HL-60 (cell line): ENCODE data around the gene MIX23.

ENCODE experiments used
- CTCF ChIP-seq: IDR thresholded peaks from one replicate; pipeline ENCODE4 v1.5.1; 2011; ENCODE audit warnings: low read length, control low read depth, inconsistent platforms; ENCODE audit not compliant: insufficient read depth
- GABPA ChIP-seq: IDR thresholded peaks from 2 replicates; pipeline ENCODE4 v1.6.1; 2012; ENCODE audit warnings: low read depth
- POLR2AphosphoS5 ChIP-seq: IDR thresholded peaks from 2 replicates; pipeline ENCODE4 v1.6.1; 2012; ENCODE audit warnings: low read depth
- TF ChIP-seq, protein P1 (sequence below): IDR thresholded peaks from 2 replicates; pipeline ENCODE4 v1.6.1; 2012; ENCODE audit warnings: low read depth; ENCODE audit not compliant: insufficient replicate concordance

DNA sequence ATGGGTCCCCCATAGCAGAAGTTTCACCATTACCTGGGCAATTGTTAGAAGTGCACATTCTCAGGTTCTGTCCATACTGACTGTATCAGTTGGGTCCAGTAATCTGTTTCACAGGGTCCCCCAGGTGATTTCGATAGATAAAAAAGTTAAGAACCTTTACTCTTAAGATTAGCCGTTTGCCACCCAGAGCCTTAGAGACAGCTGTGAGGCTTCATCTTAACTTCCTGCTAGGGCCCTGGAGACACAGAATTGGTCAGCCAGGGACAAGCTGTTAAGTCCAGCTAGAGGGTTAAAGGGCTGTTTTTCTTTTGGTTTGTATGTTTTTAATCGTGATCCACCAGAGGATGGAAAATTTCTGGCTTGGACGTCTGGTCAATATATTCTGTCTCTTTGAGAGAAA, 7.6 kb upstream of the MIX23 start:
- no peak for TF ChIP-seq POLR2AphosphoS5
- TF ChIP-seq CTCF, result no peak
- TF ChIP-seq, protein P1, sequence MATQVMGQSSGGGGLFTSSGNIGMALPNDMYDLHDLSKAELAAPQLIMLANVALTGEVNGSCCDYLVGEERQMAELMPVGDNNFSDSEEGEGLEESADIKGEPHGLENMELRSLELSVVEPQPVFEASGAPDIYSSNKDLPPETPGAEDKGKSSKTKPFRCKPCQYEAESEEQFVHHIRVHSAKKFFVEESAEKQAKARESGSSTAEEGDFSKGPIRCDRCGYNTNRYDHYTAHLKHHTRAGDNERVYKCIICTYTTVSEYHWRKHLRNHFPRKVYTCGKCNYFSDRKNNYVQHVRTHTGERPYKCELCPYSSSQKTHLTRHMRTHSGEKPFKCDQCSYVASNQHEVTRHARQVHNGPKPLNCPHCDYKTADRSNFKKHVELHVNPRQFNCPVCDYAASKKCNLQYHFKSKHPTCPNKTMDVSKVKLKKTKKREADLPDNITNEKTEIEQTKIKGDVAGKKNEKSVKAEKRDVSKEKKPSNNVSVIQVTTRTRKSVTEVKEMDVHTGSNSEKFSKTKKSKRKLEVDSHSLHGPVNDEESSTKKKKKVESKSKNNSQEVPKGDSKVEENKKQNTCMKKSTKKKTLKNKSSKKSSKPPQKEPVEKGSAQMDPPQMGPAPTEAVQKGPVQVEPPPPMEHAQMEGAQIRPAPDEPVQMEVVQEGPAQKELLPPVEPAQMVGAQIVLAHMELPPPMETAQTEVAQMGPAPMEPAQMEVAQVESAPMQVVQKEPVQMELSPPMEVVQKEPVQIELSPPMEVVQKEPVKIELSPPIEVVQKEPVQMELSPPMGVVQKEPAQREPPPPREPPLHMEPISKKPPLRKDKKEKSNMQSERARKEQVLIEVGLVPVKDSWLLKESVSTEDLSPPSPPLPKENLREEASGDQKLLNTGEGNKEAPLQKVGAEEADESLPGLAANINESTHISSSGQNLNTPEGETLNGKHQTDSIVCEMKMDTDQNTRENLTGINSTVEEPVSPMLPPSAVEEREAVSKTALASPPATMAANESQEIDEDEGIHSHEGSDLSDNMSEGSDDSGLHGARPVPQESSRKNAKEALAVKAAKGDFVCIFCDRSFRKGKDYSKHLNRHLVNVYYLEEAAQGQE, result no peak
- no peak for TF ChIP-seq GABPA
